Thoracic aorta (tissue), 2 donors: ENCODE results near the gene TKTL1. TPM values are rescaled to one million over a fixed set of nuclear protein-coding genes. Genes with fewer than 3 reads are reported as not detected.

Experiments used
- ATAC-seq: fragments of 150-250 bp; one replicate; pipeline ENCODE4 v1.8.0; 2017; ENCODE audit warnings: low read depth; ENCODE audit not compliant: insufficient number of reproducible peaks, low FRiP score
- DNase-seq: peaks from one replicate; pipeline ENCODE4 v3.0.0-alpha.2; 2020; ENCODE audit warnings: low spot score
- H3K27ac ChIP-seq, 2 donors: fragments of 200-600 bp; sonication (generic); 1 replicate in 1 of 2; 2 replicates in 1 of 2; pipeline ENCODE4 v1.5.1; 2016; ENCODE audit warnings: mild to moderate bottlenecking in 2 of 2, moderate library complexity in 2 of 2
- H3K27me3 ChIP-seq: fragments of 200-600 bp; sonication (generic); replicated peaks from 2 replicates; pipeline ENCODE4 v1.6.0; 2016; ENCODE audit warnings: mild to moderate bottlenecking; ENCODE audit not compliant: insufficient read depth
- H3K36me3 ChIP-seq: fragments of 200-600 bp; sonication (generic); one replicate; pipeline ENCODE4 v1.5.1; 2016
- H3K4me1 ChIP-seq, 2 donors: fragments of 200-600 bp; sonication (generic); 1 replicate in 1 of 2; 2 replicates in 1 of 2; pipeline versions ENCODE4 v1.5.1 to v1.6.0; 2016; ENCODE audit warnings: low read depth in 2 of 2, mild to moderate bottlenecking in 1 of 2; ENCODE audit not compliant: control insufficient read depth in 1 of 2
- H3K4me3 ChIP-seq: fragments of 200-600 bp; sonication (generic); 2 replicates; pipeline ENCODE4 v1.5.1; 2016; ENCODE audit warnings: mild to moderate bottlenecking
- H3K9me3 ChIP-seq: fragments of 200-600 bp; sonication (generic); 2 replicates; pipeline ENCODE4 v1.5.1; 2016
- total RNA-seq, 2 donors: library from RNA; depleted of rRNA; stranded (reverse); fragments of >200 nt; gene quantifications; one replicate each; pipeline versions ENCODE4 v1.1.0 to v1.2.3, GENCODE V29; 2016
- TF ChIP-seq, protein P1 (sequence below): fragments of 200-600 bp; sonication (generic); IDR thresholded peaks from one replicate; pipeline ENCODE4 v1.5.1; 2019; ENCODE audit warnings: antibody characterized with exemption

Gene TKTL1
- total RNA-seq, 2 donors from 2014 or later = 0.42 TPM; not detected in 1

DNA sequence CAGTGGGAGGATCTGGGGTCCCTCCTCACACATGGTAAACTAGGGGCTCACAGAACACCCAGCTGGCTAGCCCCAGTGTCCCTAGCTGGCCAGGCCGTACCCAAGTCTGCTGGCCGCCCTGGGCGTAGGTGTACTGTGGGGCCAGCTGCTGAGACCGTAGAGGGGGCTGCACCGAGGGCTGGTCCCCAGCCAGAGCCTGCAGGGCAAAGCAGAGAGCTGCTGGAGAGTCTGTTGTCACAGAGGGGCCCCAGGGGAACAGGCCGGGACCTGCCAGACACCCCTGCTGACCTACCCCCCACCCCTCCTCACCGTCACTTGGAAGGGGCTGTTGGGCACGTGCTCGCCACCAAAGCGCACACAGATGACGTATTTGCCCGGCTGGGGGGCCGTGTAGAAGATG is 58.9 kb downstream of the TKTL1 start:
- no peak overlapping the region for H3K4me3 ChIP-seq
- H3K36me3 ChIP-seq = peaks cover 91% of the 10 kb centered on the region
- TF ChIP-seq, protein P1, sequence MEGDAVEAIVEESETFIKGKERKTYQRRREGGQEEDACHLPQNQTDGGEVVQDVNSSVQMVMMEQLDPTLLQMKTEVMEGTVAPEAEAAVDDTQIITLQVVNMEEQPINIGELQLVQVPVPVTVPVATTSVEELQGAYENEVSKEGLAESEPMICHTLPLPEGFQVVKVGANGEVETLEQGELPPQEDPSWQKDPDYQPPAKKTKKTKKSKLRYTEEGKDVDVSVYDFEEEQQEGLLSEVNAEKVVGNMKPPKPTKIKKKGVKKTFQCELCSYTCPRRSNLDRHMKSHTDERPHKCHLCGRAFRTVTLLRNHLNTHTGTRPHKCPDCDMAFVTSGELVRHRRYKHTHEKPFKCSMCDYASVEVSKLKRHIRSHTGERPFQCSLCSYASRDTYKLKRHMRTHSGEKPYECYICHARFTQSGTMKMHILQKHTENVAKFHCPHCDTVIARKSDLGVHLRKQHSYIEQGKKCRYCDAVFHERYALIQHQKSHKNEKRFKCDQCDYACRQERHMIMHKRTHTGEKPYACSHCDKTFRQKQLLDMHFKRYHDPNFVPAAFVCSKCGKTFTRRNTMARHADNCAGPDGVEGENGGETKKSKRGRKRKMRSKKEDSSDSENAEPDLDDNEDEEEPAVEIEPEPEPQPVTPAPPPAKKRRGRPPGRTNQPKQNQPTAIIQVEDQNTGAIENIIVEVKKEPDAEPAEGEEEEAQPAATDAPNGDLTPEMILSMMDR = no peak
- DNase-seq = no peak
- H3K4me1 ChIP-seq = peaks cover 0 to 19% of the 10 kb centered on the region in 2 donors
- no peak for ATAC-seq
- H3K27ac ChIP-seq = no peak overlapping the region
- H3K27me3 ChIP-seq = no peaks in the 10 kb centered on the region
- H3K9me3 ChIP-seq = no peaks in the 10 kb centered on the region

DNA sequence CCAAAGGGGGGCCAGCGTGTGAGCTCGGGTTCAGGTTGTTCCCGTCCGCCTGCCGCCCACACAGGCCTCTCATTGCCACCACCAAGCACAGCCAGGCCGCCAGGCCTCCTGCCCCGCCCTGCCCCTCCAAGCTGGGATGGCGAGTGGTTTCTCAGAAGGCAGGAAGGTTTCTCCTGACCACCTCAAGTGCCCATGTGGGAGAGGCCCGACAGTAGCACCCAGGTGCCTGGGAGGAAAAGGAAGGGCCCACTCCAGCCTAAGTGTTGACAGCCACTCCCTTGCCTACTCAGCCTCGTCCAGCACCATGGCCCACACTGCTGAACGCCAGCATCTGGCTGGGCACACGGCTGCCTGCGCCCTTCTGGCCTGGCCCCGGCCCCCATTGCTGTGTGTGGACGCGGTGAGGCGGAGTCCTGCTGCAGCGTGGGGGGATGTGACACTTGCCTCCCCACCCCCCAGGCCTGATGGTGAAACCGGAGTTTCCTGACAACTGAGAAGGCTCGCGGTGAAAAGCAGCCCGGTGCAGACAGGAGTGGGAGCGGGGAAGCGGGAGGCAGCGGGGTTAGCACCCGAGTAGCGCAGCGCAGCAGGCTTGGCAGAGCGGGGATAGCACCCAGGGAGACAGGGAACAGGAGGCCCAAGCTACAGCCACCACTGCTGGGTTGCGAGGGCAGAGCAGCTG is 59.6 kb downstream of the TKTL1 start:
- no peak overlapping the region for H3K4me3 ChIP-seq
- H3K4me1 ChIP-seq = peaks cover 0 to 25% of the 10 kb centered on the region in 2 donors
- ATAC-seq = no peak
- H3K27me3 ChIP-seq = no peaks in the 10 kb centered on the region
- TF ChIP-seq, protein P1 = no peak
- H3K36me3 ChIP-seq = peaks cover 91% of the 10 kb centered on the region
- peak overlapping the region; percentile 2 to 47 for H3K27ac ChIP-seq
- DNase-seq = no peak
- H3K9me3 ChIP-seq = no peaks in the 10 kb centered on the region

DNA sequence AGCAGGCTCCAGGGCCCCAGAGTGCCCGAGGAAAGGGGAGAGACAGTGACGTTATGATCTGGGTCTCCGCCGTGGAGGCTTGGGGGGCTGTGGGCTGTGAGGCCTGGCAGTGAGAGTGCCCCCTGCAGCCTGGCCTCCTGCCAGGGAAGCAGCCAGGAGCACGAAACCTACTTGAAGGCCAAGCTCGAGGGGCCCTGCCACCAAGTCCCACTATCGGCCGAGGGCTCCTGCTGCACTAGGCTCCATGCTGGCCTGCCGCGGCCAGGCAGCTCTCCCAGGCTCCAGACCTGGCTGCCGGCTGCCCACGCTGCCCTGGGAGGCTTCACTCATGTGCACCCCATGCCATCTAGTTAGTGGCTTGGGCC is 60.2 kb downstream of the TKTL1 start:
- DNase-seq (no peak), ATAC-seq (no peak)
- Histone ChIP-seq H3K36me3 (peaks cover 90% of the 10 kb centered on the region), H3K4me1 (peaks cover 0 to 30% of the 10 kb centered on the region in 2 donors), H3K27ac (no peak overlapping the region), H3K27me3 (no peaks in the 10 kb centered on the region), H3K9me3 (no peaks in the 10 kb centered on the region), H3K4me3 (no peak overlapping the region)
- TF ChIP-seq, protein P1 = no peak

DNA sequence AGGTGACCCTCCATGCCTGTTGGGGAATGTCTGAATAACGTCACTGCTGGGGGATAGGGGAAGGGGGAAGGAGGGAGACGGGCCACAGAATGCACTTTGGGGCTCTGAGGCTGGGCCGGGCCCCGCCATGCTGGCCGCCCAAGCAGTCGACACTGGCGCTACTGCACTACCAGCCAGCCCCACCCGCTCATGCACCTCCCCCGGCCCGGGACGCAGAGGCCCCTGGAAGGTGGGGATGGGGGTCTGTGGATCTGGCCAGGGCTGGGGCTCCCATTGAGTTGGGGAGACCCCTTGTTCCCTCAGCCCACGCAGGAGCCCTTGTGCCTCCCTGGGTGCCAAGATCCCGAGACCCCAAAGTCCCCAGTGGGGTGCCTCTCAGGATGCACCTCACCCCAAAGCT is 61.0 kb downstream of the TKTL1 start:
- H3K4me1 ChIP-seq = peaks cover 0 to 34% of the 10 kb centered on the region in 2 donors
- H3K9me3 ChIP-seq = no peaks in the 10 kb centered on the region
- no peak for DNase-seq
- ATAC-seq = no peak
- H3K27me3 ChIP-seq = no peaks in the 10 kb centered on the region
- no peak overlapping the region for H3K4me3 ChIP-seq
- peaks cover 87% of the 10 kb centered on the region for H3K36me3 ChIP-seq
- H3K27ac ChIP-seq = no peak overlapping the region
- TF ChIP-seq, protein P1 = no peak

DNA sequence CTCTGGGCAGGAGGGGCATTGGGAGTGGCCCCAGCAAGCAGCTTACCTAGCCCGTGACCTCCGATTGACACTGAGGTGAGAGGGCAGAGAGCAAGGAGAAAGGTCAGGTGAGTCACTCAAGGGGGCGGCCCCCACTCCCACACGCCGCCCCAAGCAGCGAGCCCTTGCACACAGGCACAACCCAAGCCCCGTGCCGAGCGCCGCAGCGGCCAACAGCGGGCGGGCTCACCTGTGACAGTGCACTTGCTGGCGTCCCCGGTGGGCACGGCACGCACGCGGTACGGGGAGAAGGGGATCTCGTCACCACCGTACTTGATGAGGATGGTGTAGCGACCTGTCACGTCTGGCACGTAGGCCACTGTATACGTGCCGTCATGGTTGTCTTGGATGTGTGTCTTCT is 61.6 kb downstream of the TKTL1 start:
- TF ChIP-seq, protein P1 = no peak
- Histone ChIP-seq H3K27me3 (no peaks in the 10 kb centered on the region), H3K9me3 (no peaks in the 10 kb centered on the region), H3K4me1 (peaks cover 0 to 39% of the 10 kb centered on the region in 2 donors), H3K36me3 (peaks cover 87% of the 10 kb centered on the region), H3K27ac (peak overlapping the region in 1 of 2 donors; percentile 26), H3K4me3 (no peak overlapping the region)
- ATAC-seq (no peak), DNase-seq (no peak)
